Heart left ventricle (tissue), 13 donors: ENCODE data around the gene CCDC136.

Source experiments
- POLR2A ChIP-seq, 2 donors: fragments of 450-650 bp; IDR thresholded peaks; one replicate each; pipeline ENCODE4 v1.6.1; 2017; ENCODE audit warnings: antibody characterized with exemption in 2 of 2, mild to moderate bottlenecking in 2 of 2, moderate library complexity in 2 of 2
- TF ChIP-seq, protein P1 (sequence below), 12 donors: fragments of 200-600 bp; sonication (generic) in 4 of 12; IDR thresholded peaks; one replicate each; pipeline versions ENCODE4 v1.5.0 to v1.8.0; 2018 to 2022; ENCODE audit warnings: antibody characterized with exemption in 12 of 12, mild to moderate bottlenecking in 5 of 12
- donor health status: ischemic (EF 13 %, LVEDD 7.1; RV severe dilation, severe dysfunction).
- donor health status: DM: no; HTN: yes; CAD: no.
- donor health status: DM: no; HTN: no; CAD: no.
- donor health status: ischemic (EF 25% LVEDD 6.9; RV normal size, moderate dysfunction).
- donor health status: ischemic (EF 25% LVEDD 5.7; RV mildly dilated, moderate dysfunction).
- donor health status: ischemic (EF 35%, LVEDD 5.7; RV mildly dilated, moderate dysfunction).
- donor health status: nonischemic (EF 11% LVEDD 7.7; RV severe dilation, severe dysfunction).
- donor health status: DM: yes; HTN: yes; CAD: no.
- donor health status: PGD.
- donor health status: ischemic (EF 29% LVEDD 5.4; RV normal size, mild dysfunction).
- donor health status: nonischemic (EF 23%, LVEDD 6.1; RV moderate dilation, normal function).

DNA sequence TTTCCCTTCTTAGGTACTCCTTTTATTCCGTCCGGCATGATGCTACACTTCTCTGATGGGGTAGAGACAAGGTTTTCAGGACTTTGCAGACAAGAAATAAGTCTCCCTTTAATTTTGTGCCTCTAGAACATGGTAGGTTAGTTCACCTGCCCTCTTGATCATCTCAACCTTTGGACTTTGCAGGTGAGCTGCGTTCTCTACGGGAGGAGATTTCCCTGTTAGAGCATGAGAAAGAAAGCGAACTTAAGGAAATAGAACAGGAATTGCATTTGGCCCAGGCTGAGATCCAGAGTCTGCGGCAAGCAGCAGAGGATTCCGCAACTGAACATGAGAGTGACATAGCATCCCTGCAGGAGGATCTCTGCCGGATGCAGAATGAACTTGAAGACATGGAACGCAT lies 9.2 kb downstream of the CCDC136 start:
- TF ChIP-seq, protein P1, sequence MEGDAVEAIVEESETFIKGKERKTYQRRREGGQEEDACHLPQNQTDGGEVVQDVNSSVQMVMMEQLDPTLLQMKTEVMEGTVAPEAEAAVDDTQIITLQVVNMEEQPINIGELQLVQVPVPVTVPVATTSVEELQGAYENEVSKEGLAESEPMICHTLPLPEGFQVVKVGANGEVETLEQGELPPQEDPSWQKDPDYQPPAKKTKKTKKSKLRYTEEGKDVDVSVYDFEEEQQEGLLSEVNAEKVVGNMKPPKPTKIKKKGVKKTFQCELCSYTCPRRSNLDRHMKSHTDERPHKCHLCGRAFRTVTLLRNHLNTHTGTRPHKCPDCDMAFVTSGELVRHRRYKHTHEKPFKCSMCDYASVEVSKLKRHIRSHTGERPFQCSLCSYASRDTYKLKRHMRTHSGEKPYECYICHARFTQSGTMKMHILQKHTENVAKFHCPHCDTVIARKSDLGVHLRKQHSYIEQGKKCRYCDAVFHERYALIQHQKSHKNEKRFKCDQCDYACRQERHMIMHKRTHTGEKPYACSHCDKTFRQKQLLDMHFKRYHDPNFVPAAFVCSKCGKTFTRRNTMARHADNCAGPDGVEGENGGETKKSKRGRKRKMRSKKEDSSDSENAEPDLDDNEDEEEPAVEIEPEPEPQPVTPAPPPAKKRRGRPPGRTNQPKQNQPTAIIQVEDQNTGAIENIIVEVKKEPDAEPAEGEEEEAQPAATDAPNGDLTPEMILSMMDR (IDR thresholded peaks at IDR 0.05) = no peak
- TF ChIP-seq POLR2A (IDR thresholded peaks at IDR 0.05) = no peak
